ENCODE data around the gene ACKR3.

Gene ACKR3

DNA sequence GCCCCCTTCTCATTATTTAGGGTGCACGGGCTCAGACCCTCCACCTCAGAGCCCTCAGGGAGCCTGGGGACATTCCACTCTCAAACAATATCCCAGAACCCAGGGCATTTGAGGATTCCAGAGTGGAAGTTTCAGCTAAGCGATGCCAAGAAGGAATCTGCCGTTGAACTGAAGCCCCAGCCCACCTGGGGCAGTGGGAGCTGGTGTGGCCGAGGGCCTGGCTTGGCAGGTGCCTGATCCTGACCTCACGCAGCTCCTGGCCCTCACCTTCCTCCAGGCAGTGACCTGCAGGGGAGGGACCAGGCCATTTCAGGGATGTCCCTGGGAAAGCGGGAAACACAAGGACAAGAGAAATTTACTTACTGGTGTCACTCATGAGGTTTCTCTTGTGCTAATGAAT is 58.2 kb downstream of the ACKR3 start:
- no peaks in the 10 kb centered on the region for H3K36me3 ChIP-seq (ENCODE audit: control insufficient read depth, insufficient read depth, low read length)
- no peak for DNase-seq
- no peaks in the 10 kb centered on the region for H3K9me3 ChIP-seq (ENCODE audit: control insufficient read depth, low read length)
- no peak overlapping the region for H3K27ac ChIP-seq (ENCODE audit: insufficient read depth, low read length, poor library complexity, severe bottlenecking)
- H3K27me3 ChIP-seq (replicated peaks; ENCODE audit: control insufficient read depth, insufficient read depth, low read length, poor library complexity, severe bottlenecking), result no peaks in the 10 kb centered on the region
- no peaks in the 10 kb centered on the region for H3K4me1 ChIP-seq (ENCODE audit: control insufficient read depth, insufficient read depth, low read length, poor library complexity, severe bottlenecking)
- no peak overlapping the region for H3K4me3 ChIP-seq (ENCODE audit: insufficient read depth, low read depth, low read length, poor library complexity, severe bottlenecking)

DNA sequence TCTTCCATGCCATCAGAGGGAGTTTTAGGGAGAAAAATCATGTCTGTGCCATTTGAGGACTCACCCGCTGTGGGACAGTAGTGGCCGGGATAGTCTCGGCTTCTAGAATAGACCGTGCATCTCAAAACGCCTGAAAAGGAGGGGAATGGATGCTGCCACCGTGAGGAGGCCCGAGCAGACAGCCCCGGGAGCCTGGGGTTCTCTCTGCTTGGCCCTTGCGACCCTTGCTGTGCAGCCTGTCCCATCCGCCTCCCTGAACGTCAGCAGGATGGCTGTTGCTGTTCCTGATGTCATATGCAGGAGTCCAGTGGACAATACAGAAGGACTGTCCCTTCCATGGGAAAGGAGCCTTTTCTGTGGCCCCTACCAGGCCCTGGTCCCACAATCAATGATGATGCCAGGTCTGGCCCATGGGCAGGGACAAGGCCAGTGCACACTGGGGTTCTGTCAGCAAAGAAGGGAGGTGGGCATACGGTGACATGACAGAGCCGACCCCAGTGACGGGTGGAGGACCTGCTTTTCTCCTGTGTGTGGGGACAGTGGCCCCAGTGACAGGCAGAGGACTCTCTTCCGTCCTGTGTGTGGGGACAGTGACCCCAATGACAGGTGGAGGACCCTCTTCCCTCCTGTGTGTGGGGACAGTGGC is 58.8 kb downstream of the ACKR3 start:
- no peaks in the 10 kb centered on the region for H3K27me3 ChIP-seq (replicated peaks; ENCODE audit: control insufficient read depth, insufficient read depth, low read length, poor library complexity, severe bottlenecking)
- no peaks in the 10 kb centered on the region for H3K4me1 ChIP-seq (ENCODE audit: control insufficient read depth, insufficient read depth, low read length, poor library complexity, severe bottlenecking)
- DNase-seq, result no peak
- no peak overlapping the region for H3K4me3 ChIP-seq (ENCODE audit: insufficient read depth, low read depth, low read length, poor library complexity, severe bottlenecking)
- no peaks in the 10 kb centered on the region for H3K9me3 ChIP-seq (ENCODE audit: control insufficient read depth, low read length)
- H3K27ac ChIP-seq (ENCODE audit: insufficient read depth, low read length, poor library complexity, severe bottlenecking), result no peak overlapping the region
- no peaks in the 10 kb centered on the region for H3K36me3 ChIP-seq (ENCODE audit: control insufficient read depth, insufficient read depth, low read length)

DNA sequence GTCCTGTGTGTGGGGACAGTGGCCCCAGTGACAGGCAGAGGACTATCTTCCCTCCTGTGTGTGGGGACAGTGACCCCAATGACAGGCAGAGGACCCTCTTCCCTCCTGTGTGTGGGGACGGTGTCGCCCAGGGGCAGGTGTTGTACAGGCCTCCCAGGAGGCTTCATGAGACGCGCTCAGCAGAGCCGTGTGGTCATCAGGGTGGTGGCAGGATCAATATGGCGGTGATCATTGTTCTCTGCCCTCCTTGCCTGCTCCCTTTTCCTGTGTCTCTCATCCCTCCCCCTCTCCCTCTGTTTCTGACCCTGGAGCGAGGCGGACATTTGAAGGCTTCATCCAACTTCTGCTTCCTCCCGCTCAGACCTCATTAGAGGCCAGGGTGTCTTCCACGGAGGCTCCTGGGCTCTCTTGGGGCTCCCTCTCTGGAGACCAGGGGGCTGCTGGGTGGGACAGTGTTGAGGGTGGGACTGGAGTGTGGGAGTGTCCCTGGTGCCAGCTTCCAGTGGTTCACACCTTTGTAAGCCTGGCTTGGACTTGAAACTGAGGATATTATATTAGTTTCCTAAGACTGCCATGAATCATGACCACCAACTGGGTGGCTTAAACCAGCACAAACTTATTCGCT is 59.5 kb downstream of the ACKR3 start:
- Histone ChIP-seq H3K27ac (ENCODE audit: insufficient read depth, low read length, poor library complexity, severe bottlenecking) (no peak overlapping the region), H3K9me3 (ENCODE audit: control insufficient read depth, low read length) (no peaks in the 10 kb centered on the region), H3K4me3 (ENCODE audit: insufficient read depth, low read depth, low read length, poor library complexity, severe bottlenecking) (no peak overlapping the region), H3K4me1 (ENCODE audit: control insufficient read depth, insufficient read depth, low read length, poor library complexity, severe bottlenecking) (no peaks in the 10 kb centered on the region), H3K27me3 (replicated peaks; ENCODE audit: control insufficient read depth, insufficient read depth, low read length, poor library complexity, severe bottlenecking) (no peaks in the 10 kb centered on the region), H3K36me3 (ENCODE audit: control insufficient read depth, insufficient read depth, low read length) (no peaks in the 10 kb centered on the region)
- no peak for DNase-seq

DNA sequence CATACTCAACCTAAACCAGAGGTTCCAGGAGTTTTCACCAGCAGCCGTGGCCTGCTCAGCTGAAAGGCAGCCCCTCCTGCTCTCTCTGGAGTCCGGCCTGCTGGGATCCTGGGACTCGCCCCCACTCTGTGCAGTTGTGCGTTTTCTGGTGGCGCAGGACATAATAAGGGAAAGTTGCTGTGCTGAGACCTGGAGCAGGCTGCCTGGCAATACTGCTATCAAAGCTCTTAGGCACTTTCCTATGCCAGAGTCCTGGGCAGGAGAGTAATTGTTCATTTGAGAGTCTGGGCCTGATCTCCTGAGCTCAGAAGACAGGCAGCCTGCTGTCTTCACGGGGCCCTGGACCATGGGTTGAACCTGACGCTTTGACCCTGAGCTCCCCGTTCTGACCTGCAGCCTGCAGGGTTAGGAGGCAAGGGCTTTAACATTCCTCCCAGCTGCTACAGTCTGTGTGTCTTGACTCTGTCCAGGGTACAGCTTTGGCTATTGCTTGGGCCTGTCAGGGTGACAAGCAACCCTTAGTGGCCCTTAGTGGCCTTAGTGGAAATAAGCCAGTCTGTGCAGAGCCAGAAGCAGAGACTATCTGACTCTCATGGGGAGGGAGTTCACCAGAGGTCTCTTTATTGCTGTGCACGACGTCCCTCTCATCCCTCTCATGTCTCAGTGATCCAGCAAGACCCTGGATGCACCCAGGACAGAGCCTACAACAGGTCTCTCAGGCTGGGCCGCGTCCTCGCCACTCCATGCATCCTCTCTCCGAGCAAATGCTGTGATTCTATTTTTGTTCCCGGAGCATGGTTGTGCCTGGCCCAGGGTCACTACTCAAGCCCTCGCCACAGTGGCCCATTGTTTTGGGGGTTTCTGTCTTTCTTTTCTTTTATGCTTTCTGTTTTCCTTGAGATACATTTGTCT is 60.6 kb downstream of the ACKR3 start:
- Histone ChIP-seq H3K36me3 (ENCODE audit: control insufficient read depth, insufficient read depth, low read length) (no peaks in the 10 kb centered on the region), H3K4me1 (ENCODE audit: control insufficient read depth, insufficient read depth, low read length, poor library complexity, severe bottlenecking) (no peaks in the 10 kb centered on the region), H3K27ac (ENCODE audit: insufficient read depth, low read length, poor library complexity, severe bottlenecking) (no peak overlapping the region), H3K27me3 (replicated peaks; ENCODE audit: control insufficient read depth, insufficient read depth, low read length, poor library complexity, severe bottlenecking) (no peaks in the 10 kb centered on the region), H3K4me3 (ENCODE audit: insufficient read depth, low read depth, low read length, poor library complexity, severe bottlenecking) (no peak overlapping the region), H3K9me3 (ENCODE audit: control insufficient read depth, low read length) (no peaks in the 10 kb centered on the region)
- no peak for DNase-seq

DNA sequence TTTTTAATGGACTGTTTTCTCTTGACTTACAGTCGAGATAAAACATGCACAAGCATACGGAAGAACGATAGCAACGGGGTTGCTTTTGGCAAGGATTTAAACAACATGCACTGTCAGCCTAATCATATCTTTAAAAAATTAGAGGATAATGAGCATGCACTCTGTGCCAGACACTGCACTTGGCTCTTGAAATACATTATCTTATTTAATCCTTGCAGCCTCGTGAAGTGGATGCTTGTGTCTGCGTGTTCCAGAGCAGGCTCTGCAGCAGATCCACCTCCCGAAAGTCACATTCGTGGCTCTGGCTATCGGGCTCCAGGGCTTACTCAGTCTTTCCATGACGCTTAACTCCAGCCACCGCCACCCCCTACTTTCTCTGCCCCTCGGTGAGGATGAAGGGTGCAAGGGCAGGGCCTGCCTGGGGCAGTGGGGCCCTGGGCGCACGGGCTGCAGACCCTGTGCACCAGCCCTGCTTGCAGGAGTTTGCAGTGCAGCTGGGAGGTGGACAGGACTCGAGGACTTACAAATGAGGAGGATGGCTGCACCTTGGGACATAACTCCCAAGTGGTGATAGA is 61.7 kb downstream of the ACKR3 start:
- no peaks in the 10 kb centered on the region for H3K27me3 ChIP-seq (replicated peaks; ENCODE audit: control insufficient read depth, insufficient read depth, low read length, poor library complexity, severe bottlenecking)
- no peak overlapping the region for H3K27ac ChIP-seq (ENCODE audit: insufficient read depth, low read length, poor library complexity, severe bottlenecking)

GRCh38 chr2:236631856-236632291 is 62.2 kb downstream of the ACKR3 start:
- Histone ChIP-seq H3K27me3 (replicated peaks; ENCODE audit: control insufficient read depth, insufficient read depth, low read length, poor library complexity, severe bottlenecking) (no peaks in the 10 kb centered on the region), H3K27ac (ENCODE audit: insufficient read depth, low read length, poor library complexity, severe bottlenecking) (no peak overlapping the region), H3K9me3 (ENCODE audit: control insufficient read depth, low read length) (no peaks in the 10 kb centered on the region), H3K4me3 (ENCODE audit: insufficient read depth, low read depth, low read length, poor library complexity, severe bottlenecking) (no peak overlapping the region), H3K36me3 (ENCODE audit: control insufficient read depth, insufficient read depth, low read length) (no peaks in the 10 kb centered on the region), H3K4me1 (ENCODE audit: control insufficient read depth, insufficient read depth, low read length, poor library complexity, severe bottlenecking) (no peaks in the 10 kb centered on the region)
- DNase-seq, result no peak

More for the DNA sequence above, 61.7 kb downstream of the ACKR3 start:
- H3K36me3 ChIP-seq (ENCODE audit: control insufficient read depth, insufficient read depth, low read length), result no peaks in the 10 kb centered on the region
- H3K9me3 ChIP-seq (ENCODE audit: control insufficient read depth, low read length), result no peaks in the 10 kb centered on the region
- DNase-seq, result no peak
- H3K4me3 ChIP-seq (ENCODE audit: insufficient read depth, low read depth, low read length, poor library complexity, severe bottlenecking), result no peak overlapping the region
- no peaks in the 10 kb centered on the region for H3K4me1 ChIP-seq (ENCODE audit: control insufficient read depth, insufficient read depth, low read length, poor library complexity, severe bottlenecking)
